GM06990 (cell line): ENCODE results near the gene CCNB1IP1.

Source experiments
- DNase-seq: peaks from one replicate; pipeline ENCODE4 v3.0.0-alpha.2; 2011; ENCODE audit not compliant: insufficient read length; ENCODE audit errors: extremely low read depth
- H3K27me3 ChIP-seq: replicated peaks from 2 replicates; pipeline ENCODE4 v1.6.0; 2011; ENCODE audit warnings: low read length; ENCODE audit not compliant: control insufficient read depth, insufficient read depth
- H3K36me3 ChIP-seq: 2 replicates; pipeline ENCODE4 v1.5.1; 2011; ENCODE audit warnings: low read length; ENCODE audit not compliant: control insufficient read depth, insufficient read depth
- H3K4me3 ChIP-seq: replicated peaks from 2 replicates; pipeline ENCODE4 v1.5.1; 2011; ENCODE audit warnings: low read depth, mild to moderate bottlenecking, control low read depth, low read length
- CTCF ChIP-seq: IDR thresholded peaks from 2 replicates; pipeline ENCODE4 v1.5.1; 2011; ENCODE audit warnings: low read length, control low read depth, mild to moderate bottlenecking, inconsistent platforms; ENCODE audit not compliant: insufficient read depth, poor library complexity, severe bottlenecking

The CCNB1IP1 gene

GRCh38 chr14:20332788-20333493 is at the start of gene CCNB1IP1:
TSS of gene CCNB1IP1 (minus strand) at chr14:20333279. CDS start at chr14:20316523, 16,756 bp downstream.
- no peak for TF ChIP-seq CTCF
- peak; percentile 76 for DNase-seq
- H3K27me3 ChIP-seq, result no peaks in the 10 kb centered on the region
- peaks cover 2% of the 10 kb centered on the region; the same call in 1 of the 2 replicates for H3K36me3 ChIP-seq
- H3K4me3 ChIP-seq, result peak within 1 kb of the TSS; percentile 90

GRCh38 chr14:20382526-20382925 is 49.4 kb upstream of the CCNB1IP1 start:
- TF ChIP-seq CTCF, result no peak
- no peak for DNase-seq
- peaks cover 67% of the 10 kb centered on the region for H3K36me3 ChIP-seq
- H3K27me3 ChIP-seq, result no peaks in the 10 kb centered on the region
- H3K4me3 ChIP-seq, result no peak overlapping the region

- Histone ChIP-seq H3K36me3 (peaks cover 66% of the 10 kb centered on the region), H3K4me3 (no peak overlapping the region), H3K27me3 (no peaks in the 10 kb centered on the region)
- TF ChIP-seq CTCF, result no peak
- DNase-seq, result no peak
Measured at GRCh38 chr14:20381341-20381740, 48.3 kb upstream of the CCNB1IP1 start.

- DNase-seq, result no peak
- H3K27me3 ChIP-seq, result no peaks in the 10 kb centered on the region
- H3K36me3 ChIP-seq, result peaks cover 65% of the 10 kb centered on the region
- H3K4me3 ChIP-seq, result no peak overlapping the region
- no peak for TF ChIP-seq CTCF
Measured at GRCh38 chr14:20380681-20381080, 47.6 kb upstream of the CCNB1IP1 start.

GRCh38 chr14:20379743-20380142 is 46.7 kb upstream of the CCNB1IP1 start:
- Histone ChIP-seq H3K27me3 (no peaks in the 10 kb centered on the region), H3K4me3 (no peak overlapping the region), H3K36me3 (peaks cover 63% of the 10 kb centered on the region)
- no peak for TF ChIP-seq CTCF
- no peak for DNase-seq

- Histone ChIP-seq H3K4me3 (no peak overlapping the region), H3K36me3 (peaks cover 55% of the 10 kb centered on the region), H3K27me3 (no peaks in the 10 kb centered on the region)
- no peak for DNase-seq
- no peak for TF ChIP-seq CTCF
Measured at GRCh38 chr14:20377171-20377570, 44.1 kb upstream of the CCNB1IP1 start.
